WTC11 (cell line): ENCODE results near the gene CCDC112. TPM values are rescaled to one million over a fixed set of nuclear protein-coding genes. Genes with fewer than 3 reads are reported as not detected.

Experiments used
- ATAC-seq: fragments of 200-7000 bp; cut with Tn5 transposase; 2 replicates; pipeline ENCODE4 v1.10.0; 2021; ENCODE audit warnings: mild to moderate bottlenecking, moderate library complexity
- CTCF ChIA-PET: fragments of 300-600 bp; sonication (Branson Sonifier 250); formaldehyde crosslinking; loops from one replicate; lab custom pipeline; 2021; ENCODE audit warnings: antibody characterized with exemption; lab: Charles Lee
- POLR2A ChIA-PET: fragments of 350-600 bp; sonication (Branson Sonifier 250); formaldehyde crosslinking; loops from one replicate; lab custom pipeline; 2021; ENCODE audit warnings: antibody characterized with exemption; lab: Charles Lee
- DNase-seq: peaks from one replicate; pipeline ENCODE4 v3.0.0; 2021; ENCODE audit warnings: low spot score
- H3K27ac Mint-ChIP-seq: 2 replicates; pipeline ENCODE4 v1.8.0; 2021; ENCODE audit warnings: mixed read lengths
- H3K27me3 Mint-ChIP-seq: 2 replicates; pipeline ENCODE4 v1.8.0; 2021; ENCODE audit warnings: low read depth, mild to moderate bottlenecking, moderate library complexity, mixed read lengths
- H3K36me3 Mint-ChIP-seq: 2 replicates; pipeline ENCODE4 v1.8.0; 2021; ENCODE audit warnings: mixed read lengths
- H3K4me1 Mint-ChIP-seq: 2 replicates; pipeline ENCODE4 v1.8.0; 2022; ENCODE audit warnings: mixed read lengths
- H3K4me3 Mint-ChIP-seq: 2 replicates; pipeline ENCODE4 v1.8.0; 2021; ENCODE audit warnings: mild to moderate bottlenecking, moderate library complexity, mixed read lengths
- H3K9me3 Mint-ChIP-seq: 2 replicates; pipeline ENCODE4 v1.8.0; 2021; ENCODE audit warnings: mixed read lengths
- ATF1 ChIP-seq: sonication (generic); formaldehyde crosslinking; IDR thresholded peaks from 2 replicates; pipeline ENCODE4 v1.8.1; 2023; ENCODE audit warnings: mild to moderate bottlenecking, moderate library complexity, missing genetic modification reagents
- ATF2 ChIP-seq: sonication (generic); formaldehyde crosslinking; IDR thresholded peaks from 2 replicates; pipeline ENCODE4 v1.8.1; 2022; ENCODE audit warnings: low read depth, missing genetic modification reagents, borderline replicate concordance
- CDX4 ChIP-seq: fragments of 250-450 bp; sonication (Bioruptor Pico); IDR thresholded peaks from 2 replicates; pipeline ENCODE4 v1.9.0; 2021; ENCODE audit warnings: moderate library complexity, mild to moderate bottlenecking, inconsistent platforms, borderline replicate concordance
- CREM ChIP-seq: sonication (generic); formaldehyde crosslinking; IDR thresholded peaks from 2 replicates; pipeline ENCODE4 v1.8.1; 2022; ENCODE audit warnings: mild to moderate bottlenecking, missing genetic modification reagents, moderate library complexity
- E2F5 ChIP-seq: sonication (generic); formaldehyde crosslinking; IDR thresholded peaks from 2 replicates; pipeline ENCODE4 v1.8.1; 2022; ENCODE audit warnings: mild to moderate bottlenecking, moderate library complexity, missing genetic modification reagents
- ESRRA ChIP-seq: sonication (generic); formaldehyde crosslinking; IDR thresholded peaks from 2 replicates; pipeline ENCODE4 v1.8.1; 2022; ENCODE audit warnings: mild to moderate bottlenecking, missing genetic modification reagents, borderline replicate concordance
- ETV6 ChIP-seq: sonication (generic); formaldehyde crosslinking; IDR thresholded peaks from 2 replicates; pipeline ENCODE4 v1.8.1; 2022; ENCODE audit warnings: mild to moderate bottlenecking, missing genetic modification reagents
- GRHL2 ChIP-seq: fragments of 250-450 bp; sonication (Bioruptor Pico); IDR thresholded peaks from 2 replicates; pipeline ENCODE4 v1.8.0; 2022; ENCODE audit warnings: mild to moderate bottlenecking, moderate library complexity; ENCODE audit not compliant: insufficient replicate concordance, severe bottlenecking
- GTF2I ChIP-seq: fragments of 250-450 bp; sonication (Bioruptor Pico); conservative IDR thresholded peaks from 2 replicates; pipeline ENCODE4 v1.4.0; 2021; ENCODE audit warnings: mild to moderate bottlenecking
- HMGA2 ChIP-seq: fragments of 250-450 bp; sonication (Bioruptor Pico); IDR thresholded peaks from 2 replicates; pipeline ENCODE4 v1.4.0; 2021; ENCODE audit warnings: mild to moderate bottlenecking, moderate library complexity
- KAT7 ChIP-seq: sonication (generic); formaldehyde crosslinking; IDR thresholded peaks from 2 replicates; pipeline ENCODE4 v1.8.1; 2023; ENCODE audit warnings: missing genetic modification reagents, mild to moderate bottlenecking, borderline replicate concordance
- RORB ChIP-seq: fragments of 250-450 bp; sonication (Bioruptor Pico); IDR thresholded peaks from 2 replicates; pipeline ENCODE4 v1.9.0; 2021; ENCODE audit warnings: mild to moderate bottlenecking
- SP1 ChIP-seq: sonication (generic); formaldehyde crosslinking; conservative IDR thresholded peaks from 2 replicates; pipeline ENCODE4 v1.8.1; 2022; ENCODE audit warnings: missing genetic modification reagents
- STAT6 ChIP-seq: sonication (generic); formaldehyde crosslinking; conservative IDR thresholded peaks from 2 replicates; pipeline ENCODE4 v1.8.1; 2023; ENCODE audit warnings: mild to moderate bottlenecking, low read depth, missing genetic modification reagents, moderate library complexity
- ZBTB21 ChIP-seq: sonication (generic); formaldehyde crosslinking; IDR thresholded peaks from 2 replicates; pipeline ENCODE4 v1.8.1; 2023; ENCODE audit warnings: mild to moderate bottlenecking, missing genetic modification reagents, borderline replicate concordance
- ZNF219 ChIP-seq: sonication (generic); formaldehyde crosslinking; IDR thresholded peaks from 2 replicates; pipeline ENCODE4 v1.8.0; 2023; ENCODE audit warnings: missing genetic modification reagents, mild to moderate bottlenecking, borderline replicate concordance
- ZNF232 ChIP-seq: sonication (generic); formaldehyde crosslinking; IDR thresholded peaks from 2 replicates; pipeline ENCODE4 v1.8.0; 2022; ENCODE audit warnings: mild to moderate bottlenecking, missing genetic modification reagents
- ZNF263 ChIP-seq: sonication (generic); formaldehyde crosslinking; IDR thresholded peaks from 2 replicates; pipeline ENCODE4 v1.8.1; 2022; ENCODE audit warnings: low read depth, mild to moderate bottlenecking, moderate library complexity, missing genetic modification reagents
- ZNF416 ChIP-seq: fragments of 250-450 bp; sonication (Bioruptor Pico); IDR thresholded peaks from 2 replicates; pipeline ENCODE4 v1.9.0; 2021; ENCODE audit warnings: mild to moderate bottlenecking, inconsistent platforms
- ZNF423 ChIP-seq: fragments of 250-450 bp; sonication (Bioruptor Pico); IDR thresholded peaks from 2 replicates; pipeline ENCODE4 v2.1.2; 2022; ENCODE audit warnings: mild to moderate bottlenecking, moderate library complexity
- ZSCAN18 ChIP-seq: fragments of 250-450 bp; sonication (Bioruptor Pico); IDR thresholded peaks from 2 replicates; pipeline ENCODE4 v2.1.2; 2022; ENCODE audit warnings: mild to moderate bottlenecking, moderate library complexity
- total RNA-seq: library from RNA; stranded (reverse); gene quantifications from 3 replicates; pipeline ENCODE4 v1.2.3, GENCODE V29; 2021

CCDC112 gene
- total RNA-seq, 1 experiment from 2014 or later, result 12.2 TPM

GRCh38 chr5:115342590-115343377 lies 46.3 kb upstream of the CCDC112 start:
- no peak for DNase-seq
- Mint-ChIP-seq H3K4me3 (no peak overlapping the region), H3K27ac (no peak overlapping the region), H3K9me3 (no peaks in the 10 kb centered on the region), H3K36me3 (no peaks in the 10 kb centered on the region), H3K4me1 (peaks cover 3% of the 10 kb centered on the region), H3K27me3 (no peaks in the 10 kb centered on the region; the same call in 1 of the 2 replicates)
- peak; percentile 74 for ATAC-seq
- ChIA-PET POLR2A (no interaction called here), CTCF (interaction anchor here (1.0 kb wide), 1 partner anchor 692 kb away, joined by 3 read pairs; no protein-coding TSS in a partner anchor)
- no peak for TF ChIP-seq ETV6 (CRISPR knock-in tag)
- TF ChIP-seq GTF2I (CRISPR knock-in tag), result no peak
- TF ChIP-seq ZNF232, result no peak
- TF ChIP-seq E2F5 (CRISPR knock-in tag), result no peak
- no peak for TF ChIP-seq CREM (CRISPR knock-in tag)

- no peaks in the 10 kb centered on the region for H3K36me3 Mint-ChIP-seq
- TF ChIP-seq ESRRA (CRISPR knock-in tag) (no peak), ZSCAN18 (CRISPR knock-in tag) (no peak), ZNF416 (CRISPR knock-in tag) (no peak), ATF1 (CRISPR knock-in tag) (no peak), KAT7 (CRISPR knock-in tag) (no peak), SP1 (CRISPR knock-in tag) (no peak), ZNF263 (CRISPR knock-in tag) (no peak), ZNF219 (CRISPR knock-in tag) (no peak), GRHL2 (CRISPR knock-in tag) (no peak), E2F5 (CRISPR knock-in tag) (no peak), RORB (no peak), ZBTB21 (CRISPR knock-in tag) (no peak), HMGA2 (CRISPR knock-in tag) (no peak), ATF2 (CRISPR knock-in tag) (no peak), ZNF232 (no peak), ZNF423 (no peak), CDX4 (no peak), STAT6 (CRISPR knock-in tag) (no peak)
- TF ChIP-seq, all 79 proteins: peak for 0
- Mint-ChIP-seq H3K27me3 (no peaks in the 10 kb centered on the region; the same call in 1 of the 2 replicates), H3K4me1 (peaks cover 3% of the 10 kb centered on the region; the same call in 1 of the 2 replicates), H3K9me3 (no peaks in the 10 kb centered on the region), H3K4me3 (no peak overlapping the region), H3K27ac (no peak overlapping the region)
- no peak for ATAC-seq
- ChIA-PET POLR2A (no interaction called here), CTCF (no interaction called here)
- DNase-seq, result no peak
Observed at GRCh38 chr5:115341745-115342144, 45.3 kb upstream of the CCDC112 start.
